GM12878 (cell line): ENCODE measurements around the gene LYPLA2. TPM values are rescaled to one million over a fixed set of nuclear protein-coding genes. Genes with fewer than 3 reads are reported as not detected.

Experiments
- ATAC-seq: fragments of 200-7000 bp; cut with Tn5 transposase; 3 replicates; pipeline ENCODE4 v1.9.1; 2020; ENCODE audit warnings: mild to moderate bottlenecking, moderate library complexity
- BruUV-seq: library from RNA; stranded (reverse); fragments of 400-500 nt; replicated peaks from 2 replicates; lab custom pipeline; 2021; lab: Mats Ljungman, UMichigan
- CTCF ChIA-PET: fragments of 300-600 bp; sonication (Branson Sonifier 250); formaldehyde crosslinking; extraction: SDS; loops from one replicate; lab custom pipeline; 2021; ENCODE audit warnings: inconsistent platforms; lab: Yijun Ruan, JAX
- POLR2A ChIA-PET: fragments of 350-600 bp; formaldehyde crosslinking; extraction: SDS; loops from one replicate; lab custom pipeline; 2021; ENCODE audit warnings: inconsistent platforms; lab: Charles Lee
- RAD21 ChIA-PET: fragments of 300-600 bp; sonication (Branson Sonifier 250); formaldehyde crosslinking; loops from one replicate; lab custom pipeline; 2023; ENCODE audit warnings: antibody characterized with exemption; ENCODE audit not compliant: unreplicated experiment; lab: Charles Lee
- SMC1A ChIA-PET: fragments of 300-600 bp; sonication (Branson Sonifier 250); formaldehyde crosslinking; loops from one replicate; lab custom pipeline; 2023; ENCODE audit not compliant: unreplicated experiment, uncharacterized antibody; lab: Charles Lee
- DNase-seq: peaks from one replicate; pipeline ENCODE4 v3.0.0-alpha.2; 2011; ENCODE audit warnings: low read depth, low spot score
- FAIRE-seq: peaks from 3 replicates; lab custom pipeline; 2011; peaks lifted over from hg19 to GRCh38; lab: Jason Lieb, UNC
- H2AFZ ChIP-seq: 2 replicates; pipeline ENCODE4 v1.6.0; 2011; ENCODE audit warnings: low read depth, low read length, control low read depth; ENCODE audit not compliant: control insufficient read depth
- H3K27ac ChIP-seq: 2 replicates; pipeline ENCODE4 v1.5.1; 2011; ENCODE audit warnings: control low read depth; ENCODE audit not compliant: control insufficient read depth, insufficient read depth
- H3K27me3 ChIP-seq, 2 experiments: replicated peaks in 1 of 2; 2 replicates each; pipeline versions ENCODE4 v1.6.0 to v1.6.1; 2011; ENCODE audit warnings: low read length in 1 of 2; ENCODE audit not compliant: control insufficient read depth in 2 of 2, insufficient read depth in 2 of 2
- H3K36me3 ChIP-seq, 2 experiments: 2 replicates each; pipeline ENCODE4 v1.5.1; 2011; ENCODE audit warnings: low read length in 1 of 2; ENCODE audit not compliant: control insufficient read depth in 2 of 2, insufficient read depth in 2 of 2
- H3K4me1 ChIP-seq: 2 replicates; pipeline ENCODE4 v1.6.1; 2011; ENCODE audit warnings: mild to moderate bottlenecking, low read length, moderate library complexity, mixed read lengths; ENCODE audit not compliant: control insufficient read depth, insufficient read depth
- H3K4me2 ChIP-seq: 2 replicates; pipeline ENCODE4 v1.6.0; 2011; ENCODE audit warnings: control low read depth; ENCODE audit not compliant: control insufficient read depth, insufficient read depth
- H3K4me3 ChIP-seq: fragments of 200-600 bp; sonication (generic); 2 replicates; pipeline ENCODE4 v1.5.1; 2016
- H3K79me2 ChIP-seq: 2 replicates; pipeline ENCODE4 v1.6.0; 2011; ENCODE audit warnings: low read length; ENCODE audit not compliant: control insufficient read depth, insufficient read depth
- H3K9ac ChIP-seq: 2 replicates; pipeline ENCODE4 v1.8.0; 2011; ENCODE audit warnings: low read length, control low read depth, mixed read lengths; ENCODE audit not compliant: control insufficient read depth, insufficient read depth
- H3K9me3 ChIP-seq: replicated peaks from 3 replicates; pipeline ENCODE4 v1.5.1; 2011; ENCODE audit warnings: mild to moderate bottlenecking, low read length; ENCODE audit not compliant: control insufficient read depth, insufficient read depth
- H4K20me1 ChIP-seq: 2 replicates; pipeline ENCODE4 v1.6.0; 2011; ENCODE audit not compliant: control insufficient read depth, insufficient read depth
- BMI1 ChIP-seq: fragments of 450-650 bp; IDR thresholded peaks from 2 replicates; pipeline ENCODE4 v1.6.1; 2016; ENCODE audit warnings: mild to moderate bottlenecking, moderate library complexity, borderline replicate concordance
- CBX5 ChIP-seq: sonication (generic); IDR thresholded peaks from 2 replicates; pipeline ENCODE4 v1.6.1; 2016; ENCODE audit warnings: low read depth, moderate library complexity, mild to moderate bottlenecking, inconsistent platforms
- DPF2 ChIP-seq: fragments of 450-650 bp; IDR thresholded peaks from 2 replicates; pipeline ENCODE4 v1.6.1; 2017; ENCODE audit warnings: mild to moderate bottlenecking
- E4F1 ChIP-seq: fragments of 450-650 bp; IDR thresholded peaks from 2 replicates; pipeline ENCODE4 v1.6.1; 2018; ENCODE audit warnings: borderline replicate concordance, mild to moderate bottlenecking; ENCODE audit not compliant: partially characterized antibody
- EED ChIP-seq: sonication (generic); IDR thresholded peaks from 2 replicates; pipeline ENCODE4 v1.6.1; 2016; ENCODE audit warnings: antibody characterized with exemption, low read depth
- ESRRA ChIP-seq: IDR thresholded peaks from 2 replicates; pipeline ENCODE4 v1.6.1; 2012; ENCODE audit warnings: mild to moderate bottlenecking, low read length, improper control_type of control experiment
- MTA3 ChIP-seq: IDR thresholded peaks from 2 replicates; pipeline ENCODE4 v1.6.1; 2012; ENCODE audit warnings: low read length, inconsistent platforms, borderline replicate concordance
- PKNOX1 ChIP-seq: fragments of 450-650 bp; IDR thresholded peaks from 2 replicates; pipeline ENCODE4 v1.6.1; 2016; ENCODE audit warnings: mild to moderate bottlenecking
- POLR2AphosphoS5 ChIP-seq: IDR thresholded peaks from 2 replicates; pipeline ENCODE4 v1.6.1; 2011; ENCODE audit warnings: mild to moderate bottlenecking, low read length, inconsistent platforms
- STAT1 ChIP-seq: fragments of 450-650 bp; conservative IDR thresholded peaks from 2 replicates; pipeline ENCODE4 v1.6.1; 2014; ENCODE audit warnings: antibody characterized with exemption, mild to moderate bottlenecking
- ZBTB4 ChIP-seq: fragments of 450-650 bp; formaldehyde crosslinking; IDR thresholded peaks from 2 replicates; pipeline ENCODE4 v1.4.0; 2022; ENCODE audit warnings: mild to moderate bottlenecking, moderate library complexity
- whole genome bisulfite sequencing: methylation state at CpG from one replicate; pipeline ENCODE4 v1.1.6; 2016; ENCODE audit warnings: low lambda C conversion rate; ENCODE audit not compliant: insufficient replicate concordance, insufficient coverage; ENCODE audit errors: missing lambda C conversion rate; 5-methylcytosine and 5-hydroxymethylcytosine counted together
- in situ Hi-C: fragments of 300-500 bp; cut with MboI; formaldehyde crosslinking; loops from 9 replicates; pipeline ENCODE4 v1.14.3; 2018; ENCODE audit warnings: mixed read lengths
- intact Hi-C: fragments of 100-400 bp; cut with micrococcal nuclease; formaldehyde crosslinking; loops from one replicate; pipeline ENCODE4 v1.14.2; 2022; ENCODE audit not compliant: unreplicated experiment
- polyA plus RNA-seq, 11 experiments: library from polyadenylated mRNA; depleted of rRNA in 4 of 11; unstranded in 6 of 11; stranded (reverse) in 5 of 11; fragments of >200 nt; fragmentation: Nextera tagmentation in 4 of 11; fragmentation: Illumina TruSeq in 1 of 11; extraction: Ambion mirVana in 4 of 11; extraction: Trizol in 1 of 11; gene quantifications; 1 replicate in 1 of 11; 2 replicates in 10 of 11; pipeline versions ENCODE4 v1.2.1 to v1.2.3, GENCODE V29; 2011 to 2016; ENCODE audit warnings: inconsistent platforms in 2 of 11, missing spikeins in 2 of 11, low read depth in 1 of 11
- total RNA-seq, 4 experiments: library from RNA; depleted of rRNA in 3 of 4; stranded (reverse); fragments of >200 nt in 3 of 4; fragmentation: Illumina TruSeq in 1 of 4; extraction: Trizol in 1 of 4; gene quantifications; 2 replicates each; pipeline versions ENCODE4 v1.2.1 to v1.2.3, GENCODE V29; 2013 to 2021

LYPLA2 gene
- total and polyA plus RNA-seq, 10 of the 15 experiments (the other 5 are each of a cell fraction or from before 2014, with no cell fraction given), result 2.7 to 129 (median 62.3) TPM

GRCh38 chr1:23793018-23793781, 2.3 kb downstream of the LYPLA2 start (continued):
- TF ChIP-seq BMI1, result peak; percentile 73; the same call in 1 of the 2 replicates
- TF ChIP-seq MTA3, result no peak
- TF ChIP-seq POLR2AphosphoS5, result no peak
- no peak for TF ChIP-seq CBX5

- H3K9ac ChIP-seq, result no peak overlapping the region
- H2AFZ ChIP-seq, result no peak overlapping the region
- H3K4me2 ChIP-seq, result no peak overlapping the region
- RAD21 ChIA-PET, result no interaction called here
- CTCF ChIA-PET, result interaction anchor here (0.9 to 1.4 kb wide), 3 partner anchors 15 to 19 kb away, joined by 3 to 4 read pairs (median 3); no protein-coding TSS in a partner anchor
- no peaks in the 10 kb centered on the region for H3K9me3 ChIP-seq
- H3K36me3 ChIP-seq, result peaks cover 4 to 16% of the 10 kb centered on the region in 2 experiments; a peak in 3 of 4 replicates
- in situ Hi-C loops (loop anchor here (25.0 kb wide), 1 partner anchor 1443 kb away; the partner anchor contains the start of genes RSRP1 and SYF2), intact Hi-C loops (no loop called here)
- no peaks in the 10 kb centered on the region for H4K20me1 ChIP-seq
- H3K27ac ChIP-seq, result no peak overlapping the region
- peaks cover 8% of the 10 kb centered on the region for H3K4me1 ChIP-seq
- DNase-seq, result no peak
- peaks cover 25% of the 10 kb centered on the region for H3K79me2 ChIP-seq
- H3K4me3 ChIP-seq, result no peak overlapping the region
- SMC1A ChIA-PET, result no interaction called here
- no peaks in the 10 kb centered on the region for H3K27me3 ChIP-seq
- 73% methylated on average over 19 of the region's 21 CpGs for WGBS
- no peak for FAIRE-seq
- no peak for ATAC-seq
- POLR2A ChIA-PET, result interaction anchor here (1.2 kb wide), 1 partner anchor 15 kb away, joined by 7 read pairs; no protein-coding TSS in a partner anchor
- BruUV-seq, result no TSS peak
- TF ChIP-seq DPF2 (no peak), EED (no peak), ESRRA (no peak), PKNOX1 (no peak), STAT1 (no peak), E4F1 (no peak), ZBTB4 (CRISPR knock-in tag) (no peak)
Observed at GRCh38 chr1:23793861-23794731, 3.2 kb downstream of the LYPLA2 start.
